ENCODE results near the gene FYN.

DNA sequence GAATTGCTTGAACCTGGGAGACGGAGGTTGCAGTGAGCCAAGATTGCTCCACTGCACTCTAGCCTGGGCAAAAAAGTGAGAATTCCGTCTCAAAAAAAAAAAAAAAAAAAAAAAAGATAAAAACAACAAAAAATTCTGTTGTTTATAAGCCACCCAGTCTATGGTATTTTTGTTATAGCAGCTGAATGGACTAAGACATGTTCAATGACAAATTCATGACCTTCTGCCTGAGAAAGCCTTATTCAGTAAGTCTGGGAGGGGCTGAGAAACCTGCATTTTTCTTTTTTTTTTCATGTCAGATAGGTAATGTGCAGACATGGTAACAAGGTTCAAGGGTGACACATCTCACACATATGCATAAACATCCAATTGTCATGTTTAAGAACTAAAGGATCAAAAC, 227.2 kb downstream of the FYN start:
- TF ChIP-seq LEF1 (IDR thresholded peaks at IDR 0.05; ENCODE audit: borderline replicate concordance): no peak
- no peak for TF ChIP-seq TARDBP (IDR thresholded peaks at IDR 0.05)
- no peak for TF ChIP-seq SP1 (IDR thresholded peaks at IDR 0.05)
- TF ChIP-seq L3MBTL2 (conservative IDR thresholded peaks at IDR 0.05): no peak
- TF ChIP-seq HDGF (IDR thresholded peaks at IDR 0.05; ENCODE audit: borderline replicate concordance): no peak
- TF ChIP-seq FOXM1 (IDR thresholded peaks at IDR 0.05; ENCODE audit: borderline replicate concordance): no peak
- no peak for TF ChIP-seq FOXA1 (IDR thresholded peaks at IDR 0.05)
- TF ChIP-seq ELF4 (IDR thresholded peaks at IDR 0.05): no peak
- TF ChIP-seq, protein P1, sequence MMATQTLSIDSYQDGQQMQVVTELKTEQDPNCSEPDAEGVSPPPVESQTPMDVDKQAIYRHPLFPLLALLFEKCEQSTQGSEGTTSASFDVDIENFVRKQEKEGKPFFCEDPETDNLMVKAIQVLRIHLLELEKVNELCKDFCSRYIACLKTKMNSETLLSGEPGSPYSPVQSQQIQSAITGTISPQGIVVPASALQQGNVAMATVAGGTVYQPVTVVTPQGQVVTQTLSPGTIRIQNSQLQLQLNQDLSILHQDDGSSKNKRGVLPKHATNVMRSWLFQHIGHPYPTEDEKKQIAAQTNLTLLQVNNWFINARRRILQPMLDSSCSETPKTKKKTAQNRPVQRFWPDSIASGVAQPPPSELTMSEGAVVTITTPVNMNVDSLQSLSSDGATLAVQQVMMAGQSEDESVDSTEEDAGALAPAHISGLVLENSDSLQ (IDR thresholded peaks at IDR 0.05): no peak
- TF ChIP-seq ZNF384 (IDR thresholded peaks at IDR 0.05): no peak
- TF ChIP-seq FOXK2 (IDR thresholded peaks at IDR 0.05): no peak
- TF ChIP-seq BHLHE40 (IDR thresholded peaks at IDR 0.05; ENCODE audit: borderline replicate concordance): no peak
- no peak for TF ChIP-seq SUZ12 (IDR thresholded peaks at IDR 0.05)
